ENCODE measurements around the gene NDST1.
"Not testable (repeated sequence)": the region's sequence is repeated elsewhere in the genome, so short reads cannot be mapped to it uniquely, and the experiment has no call there.

The NDST1 gene

DNA sequence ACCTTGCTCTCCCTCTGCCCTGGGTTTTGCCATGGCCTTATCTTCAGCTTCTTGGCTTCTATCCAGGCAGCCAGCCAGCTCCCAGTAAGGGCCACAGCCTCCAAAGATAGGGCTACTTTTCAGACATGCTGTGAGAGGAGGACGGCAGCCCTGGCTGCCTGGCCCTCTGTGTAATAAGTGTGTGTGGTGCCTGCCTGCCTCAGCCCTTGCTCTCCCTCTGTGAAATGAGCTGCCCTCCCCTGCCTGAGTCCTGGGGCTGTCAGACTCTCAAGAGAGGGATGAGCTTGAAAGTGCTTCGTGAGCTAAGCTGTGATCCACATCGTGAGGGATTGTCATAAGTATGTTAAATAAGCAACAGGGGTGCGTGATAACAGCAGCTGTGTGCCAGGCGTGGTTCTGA lies 8.1 kb downstream of the NDST1 start:
- H3K4me3 ChIP-seq (ENCODE audit: control insufficient read depth, low read depth, low read length) = no peak overlapping the region
- TF ChIP-seq, protein P1, sequence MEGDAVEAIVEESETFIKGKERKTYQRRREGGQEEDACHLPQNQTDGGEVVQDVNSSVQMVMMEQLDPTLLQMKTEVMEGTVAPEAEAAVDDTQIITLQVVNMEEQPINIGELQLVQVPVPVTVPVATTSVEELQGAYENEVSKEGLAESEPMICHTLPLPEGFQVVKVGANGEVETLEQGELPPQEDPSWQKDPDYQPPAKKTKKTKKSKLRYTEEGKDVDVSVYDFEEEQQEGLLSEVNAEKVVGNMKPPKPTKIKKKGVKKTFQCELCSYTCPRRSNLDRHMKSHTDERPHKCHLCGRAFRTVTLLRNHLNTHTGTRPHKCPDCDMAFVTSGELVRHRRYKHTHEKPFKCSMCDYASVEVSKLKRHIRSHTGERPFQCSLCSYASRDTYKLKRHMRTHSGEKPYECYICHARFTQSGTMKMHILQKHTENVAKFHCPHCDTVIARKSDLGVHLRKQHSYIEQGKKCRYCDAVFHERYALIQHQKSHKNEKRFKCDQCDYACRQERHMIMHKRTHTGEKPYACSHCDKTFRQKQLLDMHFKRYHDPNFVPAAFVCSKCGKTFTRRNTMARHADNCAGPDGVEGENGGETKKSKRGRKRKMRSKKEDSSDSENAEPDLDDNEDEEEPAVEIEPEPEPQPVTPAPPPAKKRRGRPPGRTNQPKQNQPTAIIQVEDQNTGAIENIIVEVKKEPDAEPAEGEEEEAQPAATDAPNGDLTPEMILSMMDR (conservative IDR thresholded peaks at IDR 0.05; ENCODE audit: control insufficient read depth, insufficient read depth, low read depth, low read length) = no peak
- DNase-seq (ENCODE audit: low read depth) = peak; percentile 69

DNA sequence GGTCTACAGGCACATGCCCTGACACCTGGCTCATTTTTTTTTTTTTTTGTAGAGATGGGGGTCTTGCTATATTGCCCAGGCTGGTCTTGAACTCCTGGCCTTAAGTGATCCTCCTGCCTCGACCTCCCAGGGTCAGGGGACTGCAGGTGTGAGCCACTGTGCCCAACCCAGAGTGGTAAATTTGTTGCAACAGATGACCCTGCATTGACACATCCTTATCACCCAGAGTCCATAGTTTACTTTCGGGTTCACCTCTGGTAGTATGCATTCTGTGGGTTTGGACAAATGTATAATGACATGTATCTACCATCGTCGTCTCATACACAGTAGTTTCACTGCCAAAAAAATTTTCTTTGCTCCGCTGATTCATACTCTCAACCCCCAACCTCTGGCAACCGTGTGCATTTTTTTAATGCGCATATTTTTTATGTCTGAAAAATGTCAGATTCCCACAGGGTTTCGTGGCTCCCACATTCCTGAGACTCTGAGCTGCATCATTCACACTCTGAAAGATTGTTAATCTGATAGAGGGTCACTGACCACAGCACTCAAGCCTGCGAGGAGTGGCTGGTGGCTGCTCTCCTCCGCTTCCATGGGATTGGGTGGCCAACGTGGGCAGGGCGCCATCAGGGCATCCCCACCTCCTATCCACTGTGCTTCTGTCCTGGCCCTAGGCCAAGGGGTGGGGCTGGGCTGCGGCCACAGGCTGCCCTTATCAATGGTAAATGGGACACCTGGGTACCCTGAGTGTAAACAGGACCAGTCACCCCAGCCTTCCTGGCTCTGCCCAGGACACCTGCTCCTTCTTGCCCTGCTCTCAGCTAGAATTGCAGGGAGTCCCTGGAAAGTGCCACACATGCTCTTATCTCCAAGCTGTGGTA lies 9.6 kb downstream of the NDST1 start:
- TF ChIP-seq, protein P1 (conservative IDR thresholded peaks at IDR 0.05; ENCODE audit: control insufficient read depth, insufficient read depth, low read depth, low read length) = no peak
- DNase-seq (ENCODE audit: low read depth) = peak; percentile 96

DNA sequence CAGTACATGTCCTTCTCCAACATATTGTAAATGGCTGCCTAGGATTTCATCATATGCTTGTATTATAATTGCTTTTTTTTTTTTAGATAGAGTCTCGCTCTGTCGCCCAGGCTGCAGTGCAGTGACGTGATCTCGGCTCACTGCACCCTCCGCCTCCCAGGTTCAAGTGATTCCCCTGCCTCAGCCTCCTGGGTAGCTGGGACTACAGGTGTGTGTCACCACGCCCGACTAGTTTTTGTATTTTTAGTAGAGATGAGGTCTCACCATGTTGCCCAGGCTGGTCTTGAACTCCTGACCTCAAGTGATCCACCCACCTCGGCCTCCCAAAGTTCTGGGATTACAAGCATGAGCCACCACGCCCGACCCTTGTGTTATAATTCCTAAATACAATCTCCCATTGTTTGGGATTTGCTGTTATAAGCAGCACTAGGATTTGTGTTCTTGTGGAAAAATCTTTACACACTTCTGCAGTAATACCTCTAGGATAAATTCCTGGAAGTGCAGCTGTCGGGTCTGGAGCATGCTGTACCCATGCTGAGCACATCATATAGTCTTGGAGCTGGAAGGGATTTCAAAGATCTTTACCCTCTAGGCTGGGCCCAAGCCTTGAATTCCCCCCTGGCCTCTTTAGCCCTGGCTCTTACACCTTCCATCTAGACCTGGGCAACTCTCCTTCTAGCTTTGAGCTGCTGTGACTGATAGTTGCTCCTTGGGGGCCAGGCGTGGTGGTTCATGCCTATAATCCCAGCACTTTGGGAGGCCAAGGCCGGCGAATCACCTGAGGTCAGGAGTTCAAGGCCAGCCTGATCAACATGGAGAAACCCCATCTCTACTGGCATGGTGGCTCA lies 11.0 kb downstream of the NDST1 start:
- not testable (repeated sequence) for DNase-seq (ENCODE audit: low read depth); H3K4me3 ChIP-seq (ENCODE audit: control insufficient read depth, low read depth, low read length)

More for the DNA sequence above, 9.6 kb downstream of the NDST1 start:
- H3K4me3 ChIP-seq (ENCODE audit: control insufficient read depth, low read depth, low read length) = no peak overlapping the region

DNA sequence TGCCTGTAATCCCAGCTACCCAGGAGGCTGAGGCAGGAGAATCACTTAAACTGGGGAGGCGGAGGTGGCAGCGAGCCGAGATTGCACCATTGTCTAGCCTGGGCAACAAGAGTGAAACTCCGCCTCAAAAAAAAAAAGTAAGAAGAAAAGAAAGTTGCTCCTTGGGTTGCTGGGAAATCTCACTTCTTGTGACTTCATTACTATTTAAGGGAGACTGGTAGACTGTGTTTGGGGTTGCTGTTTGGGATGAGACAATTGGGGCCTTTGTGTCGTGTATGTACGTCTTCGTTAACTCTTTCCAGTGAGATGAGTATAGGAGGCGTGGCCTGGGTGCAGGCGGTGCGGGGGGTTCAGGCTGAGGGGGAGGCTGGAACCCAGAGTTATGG lies 11.6 kb downstream of the NDST1 start:
- no peak for DNase-seq (ENCODE audit: low read depth)
- TF ChIP-seq, protein P1 (conservative IDR thresholded peaks at IDR 0.05; ENCODE audit: control insufficient read depth, insufficient read depth, low read depth, low read length) = no peak

DNA sequence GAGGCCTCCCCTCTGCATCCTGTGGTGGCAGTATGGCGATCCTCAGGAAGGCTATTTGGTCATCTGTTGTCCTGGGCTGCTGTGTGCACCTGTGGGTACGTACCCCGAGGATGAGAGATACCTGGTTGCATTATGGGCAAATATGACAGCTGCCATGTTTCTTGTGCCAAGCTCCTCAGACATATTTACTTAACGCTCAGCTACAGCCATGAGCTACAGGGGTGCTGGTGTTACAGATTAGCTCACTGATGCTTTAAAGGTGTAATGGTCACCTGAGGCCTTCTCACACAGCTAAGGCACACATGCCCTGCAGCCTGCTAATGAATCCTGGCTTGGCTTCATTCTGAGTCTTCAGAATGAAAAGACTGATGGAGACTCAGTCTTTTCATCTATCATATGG lies 12.0 kb downstream of the NDST1 start:
- no peak overlapping the region for H3K4me3 ChIP-seq (ENCODE audit: control insufficient read depth, low read depth, low read length)
- DNase-seq (ENCODE audit: low read depth) = no peak
- TF ChIP-seq, protein P1 (conservative IDR thresholded peaks at IDR 0.05; ENCODE audit: control insufficient read depth, insufficient read depth, low read depth, low read length) = no peak

More for the DNA sequence above, 11.6 kb downstream of the NDST1 start:
- no peak overlapping the region for H3K4me3 ChIP-seq (ENCODE audit: control insufficient read depth, low read depth, low read length)

DNA sequence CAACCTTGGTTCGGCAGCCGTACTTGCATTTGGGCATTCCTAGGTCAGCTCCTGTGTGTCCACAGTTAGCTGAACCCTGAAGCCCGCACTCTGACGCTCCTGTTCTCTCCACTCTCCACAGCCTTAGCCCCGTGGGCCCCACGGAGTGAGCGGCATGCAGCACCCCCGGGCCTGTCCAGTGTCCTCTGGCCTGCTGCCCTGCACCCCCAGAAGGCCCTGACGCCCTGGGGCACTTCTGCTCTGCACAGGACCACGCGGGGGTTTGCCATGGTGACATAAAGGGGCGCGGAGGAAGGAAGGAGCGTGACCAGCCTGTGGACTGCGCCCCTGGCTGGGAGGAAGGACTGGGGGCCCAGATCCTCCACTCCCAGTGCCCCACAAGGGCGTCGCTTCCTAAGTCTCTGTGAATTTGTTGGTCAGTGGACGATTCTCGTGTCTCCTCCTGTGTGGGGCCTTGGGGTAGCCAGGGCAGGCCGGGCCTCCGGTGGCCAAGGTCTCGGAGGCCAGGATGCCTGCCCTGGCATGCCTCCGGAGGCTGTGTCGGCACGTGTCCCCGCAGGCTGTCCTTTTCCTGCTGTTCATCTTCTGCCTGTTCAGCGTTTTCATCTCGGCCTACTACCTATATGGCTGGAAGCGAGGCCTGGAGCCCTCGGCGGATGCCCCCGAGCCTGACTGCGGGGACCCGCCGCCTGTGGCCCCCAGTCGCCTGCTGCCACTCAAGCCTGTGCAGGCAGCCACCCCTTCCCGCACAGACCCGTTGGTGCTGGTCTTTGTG lies 13.0 kb downstream of the NDST1 start:
- no peak overlapping the region for H3K4me3 ChIP-seq (ENCODE audit: control insufficient read depth, low read depth, low read length)
- TF ChIP-seq, protein P1 (conservative IDR thresholded peaks at IDR 0.05; ENCODE audit: control insufficient read depth, insufficient read depth, low read depth, low read length) = no peak
- DNase-seq (ENCODE audit: low read depth) = no peak
